HL-60 (cell line): ENCODE measurements around the gene RAB18.

Experiments
- CTCF ChIP-seq: IDR thresholded peaks from one replicate; pipeline ENCODE4 v1.5.1; 2011; ENCODE audit warnings: low read length, control low read depth, inconsistent platforms; ENCODE audit not compliant: insufficient read depth
- POLR2AphosphoS5 ChIP-seq: IDR thresholded peaks from 2 replicates; pipeline ENCODE4 v1.6.1; 2012; ENCODE audit warnings: low read depth
- TF ChIP-seq, protein P1 (sequence below): IDR thresholded peaks from 2 replicates; pipeline ENCODE4 v1.6.1; 2012; ENCODE audit warnings: low read depth; ENCODE audit not compliant: insufficient replicate concordance

- no peak for TF ChIP-seq CTCF
- TF ChIP-seq POLR2AphosphoS5: no peak
- TF ChIP-seq, protein P1, sequence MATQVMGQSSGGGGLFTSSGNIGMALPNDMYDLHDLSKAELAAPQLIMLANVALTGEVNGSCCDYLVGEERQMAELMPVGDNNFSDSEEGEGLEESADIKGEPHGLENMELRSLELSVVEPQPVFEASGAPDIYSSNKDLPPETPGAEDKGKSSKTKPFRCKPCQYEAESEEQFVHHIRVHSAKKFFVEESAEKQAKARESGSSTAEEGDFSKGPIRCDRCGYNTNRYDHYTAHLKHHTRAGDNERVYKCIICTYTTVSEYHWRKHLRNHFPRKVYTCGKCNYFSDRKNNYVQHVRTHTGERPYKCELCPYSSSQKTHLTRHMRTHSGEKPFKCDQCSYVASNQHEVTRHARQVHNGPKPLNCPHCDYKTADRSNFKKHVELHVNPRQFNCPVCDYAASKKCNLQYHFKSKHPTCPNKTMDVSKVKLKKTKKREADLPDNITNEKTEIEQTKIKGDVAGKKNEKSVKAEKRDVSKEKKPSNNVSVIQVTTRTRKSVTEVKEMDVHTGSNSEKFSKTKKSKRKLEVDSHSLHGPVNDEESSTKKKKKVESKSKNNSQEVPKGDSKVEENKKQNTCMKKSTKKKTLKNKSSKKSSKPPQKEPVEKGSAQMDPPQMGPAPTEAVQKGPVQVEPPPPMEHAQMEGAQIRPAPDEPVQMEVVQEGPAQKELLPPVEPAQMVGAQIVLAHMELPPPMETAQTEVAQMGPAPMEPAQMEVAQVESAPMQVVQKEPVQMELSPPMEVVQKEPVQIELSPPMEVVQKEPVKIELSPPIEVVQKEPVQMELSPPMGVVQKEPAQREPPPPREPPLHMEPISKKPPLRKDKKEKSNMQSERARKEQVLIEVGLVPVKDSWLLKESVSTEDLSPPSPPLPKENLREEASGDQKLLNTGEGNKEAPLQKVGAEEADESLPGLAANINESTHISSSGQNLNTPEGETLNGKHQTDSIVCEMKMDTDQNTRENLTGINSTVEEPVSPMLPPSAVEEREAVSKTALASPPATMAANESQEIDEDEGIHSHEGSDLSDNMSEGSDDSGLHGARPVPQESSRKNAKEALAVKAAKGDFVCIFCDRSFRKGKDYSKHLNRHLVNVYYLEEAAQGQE: no peak
These were observed 22.6 kb upstream of the RAB18 start for GRCh38 chr10:27481486-27481885.
